Activated CD4-positive, CD25-positive, alpha-beta regulatory T cell treated with anti-CD3 and anti-CD28 coated beads, Interleukin-2, amount 50 U/mL, for 24 hours (primary cell): Measurements from ENCODE around the gene OR1E1.
A peak's percentile ranks its signal among the peaks of the same experiment; 100 is the strongest.
"Not testable (repeated sequence)": the region's sequence is repeated elsewhere in the genome, so short reads cannot be mapped to it uniquely, and the experiment has no call there.

Experiments
- ATAC-seq, 2 donors: fragments of 150-1000 bp; cut with Tn5 transposase; one replicate each; pipeline ENCODE4 v1.10.0; 2021; ENCODE audit warnings: mild to moderate bottlenecking in 1 of 2, moderate library complexity in 1 of 2

OR1E1 gene, protein sequence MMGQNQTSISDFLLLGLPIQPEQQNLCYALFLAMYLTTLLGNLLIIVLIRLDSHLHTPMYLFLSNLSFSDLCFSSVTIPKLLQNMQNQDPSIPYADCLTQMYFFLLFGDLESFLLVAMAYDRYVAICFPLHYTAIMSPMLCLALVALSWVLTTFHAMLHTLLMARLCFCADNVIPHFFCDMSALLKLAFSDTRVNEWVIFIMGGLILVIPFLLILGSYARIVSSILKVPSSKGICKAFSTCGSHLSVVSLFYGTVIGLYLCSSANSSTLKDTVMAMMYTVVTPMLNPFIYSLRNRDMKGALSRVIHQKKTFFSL

DNA sequence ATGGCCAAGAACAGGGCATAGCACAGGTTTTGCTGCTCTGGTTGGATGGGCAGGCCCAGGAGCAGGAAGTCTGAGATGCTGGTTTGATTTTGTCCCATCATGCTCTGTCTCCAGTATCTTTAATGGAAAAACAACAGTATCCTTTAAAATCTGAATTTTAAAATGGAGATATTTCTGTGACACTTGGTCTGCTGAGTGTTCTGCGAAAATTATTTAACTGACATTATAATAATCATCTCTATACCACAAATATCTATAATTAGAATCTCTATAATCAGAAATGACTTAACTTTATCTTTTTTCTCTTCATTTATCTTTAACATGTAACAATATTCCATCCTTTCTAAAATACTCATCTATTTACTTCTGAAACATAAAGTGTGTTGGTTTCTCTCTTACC lies at the start of gene OR1E1:
OR1E1 (minus strand) TSS at position 101 of the 400 bp plus-strand sequence; CDS start at position 101, 0 bp downstream.
- no peak for ATAC-seq

DNA sequence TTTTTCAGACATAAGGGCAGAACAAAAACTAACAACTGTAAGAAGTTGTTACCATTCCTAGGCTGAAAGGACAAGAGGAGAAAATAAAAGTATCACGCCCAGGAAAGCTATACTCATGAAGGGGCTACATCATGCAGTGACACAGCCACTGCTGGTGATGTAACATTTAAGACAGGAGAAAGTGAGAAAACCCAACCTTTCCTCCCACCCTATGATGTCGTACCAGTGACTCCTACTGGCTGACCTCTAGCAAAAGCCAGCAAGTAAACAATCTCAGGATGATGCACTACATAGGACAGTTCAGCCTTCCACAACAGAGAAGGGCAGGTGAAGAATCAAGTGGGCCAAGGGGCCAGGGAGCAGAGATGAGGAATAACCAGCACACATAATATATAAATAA lies 49.4 kb upstream of the OR1E1 start:
- no peak for ATAC-seq

DNA sequence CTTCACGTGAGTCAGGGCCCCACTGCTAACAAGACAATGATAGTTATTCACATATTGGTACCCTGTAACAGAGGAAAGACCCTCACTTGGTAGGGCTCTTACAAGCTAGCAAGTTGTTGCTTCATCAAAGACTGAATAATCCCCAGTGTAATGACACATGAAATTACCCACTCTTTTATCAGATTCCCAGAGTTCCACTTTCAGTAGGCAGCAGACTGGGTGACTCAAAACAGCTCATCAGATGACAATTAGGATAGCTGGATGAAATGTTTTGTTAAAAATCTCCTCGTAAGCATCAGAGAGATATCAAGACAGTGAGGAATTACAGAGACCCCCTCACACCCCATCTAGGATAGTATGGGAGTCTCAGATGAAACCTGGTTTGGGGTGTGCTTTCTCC lies 42.2 kb upstream of the OR1E1 start:
- ATAC-seq, result no peak

DNA sequence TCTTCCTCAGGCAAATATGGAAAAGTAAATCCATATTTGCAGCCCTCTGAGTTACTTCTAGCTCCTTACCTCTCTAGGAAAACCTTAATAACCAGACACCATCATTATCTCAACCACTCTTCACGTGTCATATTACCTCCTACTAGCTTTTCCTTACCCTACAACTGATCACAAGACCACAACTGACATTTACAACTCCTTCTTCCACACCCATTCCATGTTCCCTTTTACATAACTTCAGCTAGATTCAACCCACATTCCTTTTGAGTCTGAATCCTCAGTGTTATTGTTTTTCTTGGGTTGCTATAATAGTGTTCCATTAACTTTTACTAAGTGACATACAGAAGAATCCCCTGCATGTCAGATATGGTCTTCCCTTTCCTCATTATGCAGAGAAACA lies 40.2 kb upstream of the OR1E1 start:
- ATAC-seq, result no peak

DNA sequence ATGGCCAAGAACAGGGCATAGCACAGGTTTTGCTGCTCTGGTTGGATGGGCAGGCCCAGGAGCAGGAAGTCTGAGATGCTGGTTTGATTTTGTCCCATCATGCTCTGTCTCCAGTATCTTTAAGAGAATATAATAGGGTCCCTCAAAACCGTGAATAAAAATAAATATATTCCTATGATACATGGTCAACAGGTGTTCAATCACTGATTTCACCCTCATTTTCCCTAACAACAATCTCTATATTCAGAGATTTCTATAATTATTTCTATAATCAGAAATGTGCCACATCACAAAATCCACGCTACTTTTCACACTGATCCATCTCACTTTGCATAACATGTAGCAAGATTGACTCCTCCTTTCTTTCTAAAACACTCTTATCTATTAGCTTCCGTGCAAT lies 35.5 kb upstream of the OR1E1 start, which contains the start of gene OR1E2:
OR1E2 (minus strand) TSS at position 101 of the 400 bp plus-strand sequence; CDS start at position 101, 0 bp downstream.
- ATAC-seq, result no peak

DNA sequence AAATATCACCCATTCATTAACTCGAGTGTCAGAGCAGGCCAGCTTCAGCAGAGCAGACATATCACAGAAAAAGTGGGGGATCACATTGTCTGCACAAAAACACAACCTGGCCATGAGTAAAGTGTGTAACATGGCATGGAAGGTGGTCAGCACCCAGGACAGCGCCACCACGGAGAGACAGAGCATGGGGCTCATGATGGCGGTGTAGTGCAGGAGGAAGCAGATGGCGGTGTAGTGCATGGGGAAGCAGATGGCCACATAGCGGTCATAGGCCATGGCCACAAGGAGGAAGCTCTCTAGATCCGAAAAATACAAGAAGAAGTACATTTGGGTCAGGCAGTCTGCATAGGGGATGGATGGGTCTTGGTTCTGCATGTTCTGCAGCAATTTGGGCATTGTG lies 35.0 kb upstream of the OR1E1 start:
- ATAC-seq, result not testable (repeated sequence)

DNA sequence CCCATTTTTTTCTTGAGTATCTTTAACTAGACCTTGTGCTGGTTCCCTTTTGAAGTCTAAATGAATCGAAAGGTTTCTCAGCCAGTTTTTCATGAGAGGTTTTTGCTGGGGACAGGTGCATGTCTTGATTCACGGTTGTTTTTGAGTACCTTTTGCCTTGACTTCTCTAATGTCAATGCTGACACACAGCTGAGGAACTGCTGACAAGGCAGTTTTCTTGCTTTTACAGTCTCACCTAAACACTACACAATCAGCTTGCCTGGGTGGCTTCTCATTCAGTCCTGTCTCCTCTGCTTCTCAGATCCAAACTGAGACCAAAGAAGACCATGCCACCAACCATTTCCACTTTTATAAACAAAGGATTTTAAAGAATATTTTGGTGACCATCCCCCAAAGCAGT lies 20.0 kb upstream of the OR1E1 start:
- ATAC-seq, result no peak

DNA sequence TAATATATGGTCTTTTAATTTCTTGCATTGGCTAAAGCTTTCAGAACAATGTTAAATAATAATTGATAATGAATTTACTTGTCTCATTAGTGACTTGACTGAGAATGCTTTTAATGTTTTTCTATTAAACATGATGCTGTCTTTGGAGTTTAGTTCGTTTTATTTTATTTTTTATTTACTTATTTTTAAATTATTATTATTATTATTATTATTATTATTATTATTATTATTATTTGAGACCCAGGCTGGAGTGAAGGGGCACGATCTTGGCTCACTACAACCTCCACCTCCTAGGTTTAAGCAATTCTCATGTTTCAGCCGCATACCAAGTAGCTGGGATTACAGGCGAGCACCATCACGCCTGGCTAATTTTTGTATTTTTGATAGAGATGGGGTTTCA lies 17.4 kb upstream of the OR1E1 start:
- no peak for ATAC-seq

DNA sequence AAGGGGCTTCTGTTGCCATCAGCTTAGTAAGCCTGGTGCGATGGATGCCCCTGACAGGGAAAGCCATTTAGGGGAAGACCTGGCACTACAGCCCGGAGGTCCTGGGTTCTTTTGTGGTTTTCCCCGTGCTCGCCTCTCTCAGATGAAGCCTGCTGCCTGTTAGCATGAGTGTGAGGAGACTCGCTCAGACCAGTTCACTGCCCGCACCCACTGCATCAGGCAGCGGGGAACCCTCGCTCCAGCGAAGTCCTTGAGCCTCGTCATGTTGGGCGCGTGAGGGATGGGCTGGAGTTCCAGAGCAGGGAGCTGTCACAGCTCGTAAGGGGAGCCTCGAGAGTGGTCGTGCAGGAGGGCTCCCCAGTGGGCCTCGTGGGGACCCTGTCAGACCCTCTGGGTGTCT lies 14.0 kb upstream of the OR1E1 start:
- ATAC-seq, result not testable (repeated sequence)

DNA sequence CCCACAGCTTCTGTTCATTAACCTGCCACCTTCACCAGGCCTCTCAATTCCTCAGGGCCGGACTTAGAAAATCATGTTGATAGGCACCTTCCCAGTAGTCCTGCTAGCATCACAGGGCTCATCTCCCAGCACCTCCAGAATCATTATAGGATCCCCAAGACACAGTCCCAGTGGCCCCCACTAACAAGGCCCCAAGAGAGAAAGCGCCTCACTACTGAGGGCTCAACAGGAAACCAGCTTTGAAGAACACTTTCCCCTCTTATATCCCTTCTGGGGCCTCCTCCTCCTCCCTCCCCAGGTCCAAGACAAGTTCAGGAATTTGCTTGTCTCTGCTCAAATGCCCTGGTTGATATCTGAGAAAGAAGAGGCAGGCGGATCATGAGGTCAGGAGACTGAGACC lies 12.9 kb upstream of the OR1E1 start, which contains the start of gene OR3A3:
OR3A3 (plus strand) TSS at position 301 of the 400 bp plus-strand sequence.
- no peak for ATAC-seq

DNA sequence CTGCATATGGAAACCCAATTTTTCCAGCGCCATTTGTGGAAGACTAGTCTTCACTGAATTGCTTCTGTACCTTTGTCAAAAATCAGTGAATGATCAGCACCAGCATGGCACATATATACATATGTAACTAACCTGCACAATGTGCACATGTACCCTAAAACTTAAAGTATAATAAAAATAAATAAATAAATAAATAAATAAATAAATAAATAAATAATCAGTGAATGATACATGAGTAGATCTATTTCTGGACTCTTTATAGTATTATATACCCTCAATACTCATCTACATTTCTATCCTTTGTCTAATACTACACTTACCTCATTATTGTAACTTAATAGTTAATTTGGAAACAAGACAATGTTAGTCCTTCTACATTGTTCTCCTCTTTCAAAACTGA lies 5.6 kb upstream of the OR1E1 start:
- ATAC-seq, result not testable (repeated sequence)

DNA sequence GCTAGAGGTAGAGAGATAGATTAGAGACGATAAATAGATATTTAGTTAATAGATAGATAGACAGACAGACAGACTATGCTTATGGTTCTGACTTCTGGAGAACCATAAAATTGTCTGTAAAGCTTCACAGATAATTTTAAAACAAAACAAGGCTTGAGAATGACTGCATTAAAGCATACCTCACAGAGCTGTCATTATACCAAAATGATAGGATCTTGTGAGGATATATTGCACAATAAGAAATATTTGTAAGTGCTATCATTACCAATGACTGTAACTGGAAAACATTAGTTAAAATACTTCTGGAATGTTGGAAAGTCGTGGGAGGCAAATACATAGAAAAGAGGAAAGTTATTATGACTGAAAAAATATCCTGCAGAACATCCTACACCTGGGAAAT lies 3.6 kb upstream of the OR1E1 start:
- no peak for ATAC-seq

DNA sequence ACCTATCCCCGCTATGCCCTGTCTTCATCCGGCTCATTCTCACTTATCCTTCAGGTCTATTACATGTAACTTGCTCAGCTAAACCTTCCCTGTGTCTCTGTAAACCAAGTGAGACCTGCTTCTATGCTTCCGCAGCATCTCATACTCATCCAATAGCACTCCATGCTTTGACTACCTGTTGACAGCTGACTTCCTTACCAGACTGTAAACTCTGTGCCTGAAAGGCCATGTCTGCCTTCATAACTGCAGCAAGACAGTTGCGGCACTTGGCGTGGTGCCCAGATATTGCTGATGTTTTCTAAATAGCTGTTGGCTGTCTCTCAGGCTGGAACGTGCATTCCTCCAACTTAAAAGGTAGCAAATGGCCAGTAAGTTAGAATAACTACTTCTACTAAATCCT lies 1.8 kb upstream of the OR1E1 start:
- no peak for ATAC-seq

DNA sequence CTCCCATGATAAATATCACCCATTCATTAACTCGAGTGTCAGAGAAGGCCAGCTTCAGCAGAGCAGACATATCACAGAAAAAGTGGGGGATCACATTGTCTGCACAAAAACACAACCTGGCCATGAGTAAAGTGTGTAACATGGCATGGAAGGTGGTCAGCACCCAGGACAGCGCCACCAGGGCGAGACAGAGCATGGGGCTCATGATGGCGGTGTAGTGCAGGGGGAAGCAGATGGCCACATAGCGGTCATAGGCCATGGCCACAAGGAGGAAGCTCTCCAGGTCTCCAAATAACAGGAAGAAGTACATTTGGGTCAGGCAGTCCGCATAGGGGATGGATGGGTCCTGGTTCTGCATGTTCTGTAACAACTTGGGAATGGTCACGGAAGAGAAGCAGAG lies 409 bp downstream of the OR1E1 start:
- not testable (repeated sequence) for ATAC-seq

DNA sequence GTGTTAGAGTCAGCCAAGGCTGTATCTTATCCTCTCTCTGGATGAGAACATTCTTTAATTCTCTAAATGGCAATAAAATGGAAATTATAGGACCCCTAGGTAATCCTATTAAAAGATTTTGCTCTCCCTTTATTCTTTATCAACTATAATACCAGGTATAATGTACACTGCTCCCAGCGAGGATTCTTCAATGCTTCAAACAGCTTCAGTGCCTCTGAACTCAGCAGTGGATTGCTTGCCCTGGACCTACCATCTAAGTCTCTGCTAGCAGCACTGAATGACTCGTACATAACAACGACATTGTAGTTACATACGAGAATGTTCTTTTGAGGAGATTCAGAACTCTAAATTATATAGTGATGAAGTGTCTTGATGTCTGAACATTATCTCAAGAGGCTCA lies 8.4 kb downstream of the OR1E1 start:
- no peak for ATAC-seq

DNA sequence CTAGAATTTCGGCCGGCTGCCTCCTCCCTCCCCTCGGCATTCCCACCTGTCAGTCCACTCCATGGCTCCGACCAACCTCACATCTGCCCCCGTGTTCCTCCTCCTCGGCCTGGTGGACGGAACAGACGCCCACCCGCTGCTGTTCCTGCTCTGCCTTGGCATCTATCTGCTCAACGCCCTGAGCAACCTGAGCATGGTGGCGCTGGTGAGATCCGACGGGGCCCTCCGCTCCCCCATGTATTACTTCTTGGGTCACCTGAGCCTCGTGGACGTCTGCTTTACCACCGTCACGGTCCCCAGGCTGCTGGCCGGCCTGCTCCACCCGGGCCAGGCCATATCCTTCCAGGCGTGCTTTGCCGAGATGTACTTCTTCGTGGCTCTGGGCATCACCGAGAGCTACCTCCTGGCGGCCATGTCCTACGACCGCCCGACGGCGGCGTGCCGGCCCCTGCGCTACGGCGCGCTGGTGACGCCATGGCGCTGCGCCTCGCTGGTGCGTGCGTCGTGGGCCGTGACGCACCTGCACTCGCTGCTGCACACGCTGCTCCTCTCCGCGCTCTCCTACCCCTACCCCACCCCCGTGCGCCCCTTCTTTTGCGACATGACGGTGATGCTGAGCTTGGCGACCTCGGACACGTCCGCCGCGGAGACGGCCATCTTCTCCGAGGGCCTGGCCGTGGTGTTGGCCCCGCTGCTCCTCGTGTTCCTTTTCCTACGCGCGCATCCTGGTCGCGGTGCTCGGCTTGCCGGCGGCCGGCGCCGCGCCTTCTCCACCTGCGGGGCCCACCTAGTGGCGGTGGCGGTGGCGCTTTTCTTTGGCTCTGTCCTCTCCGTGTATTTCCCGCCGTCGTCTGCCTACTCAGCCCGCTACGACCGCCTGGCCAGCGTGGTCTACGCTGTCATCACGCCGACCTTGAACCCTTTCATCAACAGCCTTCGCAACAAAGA lies 12.1 kb downstream of the OR1E1 start, which contains the start of gene OR3A2:
OR3A2 (minus strand) TSS at position 440 of the 948 bp plus-strand sequence.
- peak; percentile 75 to 96 for ATAC-seq

DNA sequence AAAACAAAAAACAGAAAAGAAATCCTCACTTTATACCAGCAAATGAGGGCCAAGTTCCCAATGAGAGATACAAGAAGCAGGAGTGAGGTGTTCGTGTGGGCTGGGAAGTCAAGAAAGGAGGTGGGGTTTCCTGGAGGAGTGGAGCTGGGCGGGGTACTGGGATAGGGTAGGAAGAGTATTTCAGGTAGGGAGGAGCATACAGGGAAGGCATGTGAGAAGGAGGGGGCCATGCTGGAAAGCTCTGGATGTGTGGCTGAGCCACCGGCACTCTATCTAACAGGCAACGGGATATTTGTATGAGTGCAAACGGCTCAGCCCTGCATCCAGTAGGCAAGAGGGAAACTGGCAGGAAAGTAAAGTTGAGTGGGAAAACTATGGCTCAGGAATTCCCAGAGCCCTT lies 16.3 kb downstream of the OR1E1 start:
- no peak for ATAC-seq

DNA sequence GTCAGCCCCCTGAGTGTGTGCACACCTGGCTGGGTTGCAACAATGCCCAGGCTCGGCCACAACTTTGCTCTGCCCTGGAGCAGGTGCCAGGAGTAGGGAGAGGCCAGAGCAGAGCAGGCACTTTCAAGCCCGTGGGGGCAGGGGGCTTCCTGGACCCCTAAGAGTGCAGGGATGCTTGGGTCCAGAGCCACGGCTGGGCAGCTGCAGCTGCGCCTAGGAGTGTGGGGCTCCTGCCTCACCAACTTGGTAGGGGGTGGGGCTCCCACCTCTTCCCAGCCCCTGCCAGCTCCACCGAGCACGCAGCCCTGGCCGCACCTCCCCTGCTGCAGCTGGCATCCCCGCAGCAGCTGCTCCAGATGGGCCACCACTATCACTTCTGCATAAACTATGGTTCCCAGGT lies 19.9 kb downstream of the OR1E1 start:
- no peak for ATAC-seq

DNA sequence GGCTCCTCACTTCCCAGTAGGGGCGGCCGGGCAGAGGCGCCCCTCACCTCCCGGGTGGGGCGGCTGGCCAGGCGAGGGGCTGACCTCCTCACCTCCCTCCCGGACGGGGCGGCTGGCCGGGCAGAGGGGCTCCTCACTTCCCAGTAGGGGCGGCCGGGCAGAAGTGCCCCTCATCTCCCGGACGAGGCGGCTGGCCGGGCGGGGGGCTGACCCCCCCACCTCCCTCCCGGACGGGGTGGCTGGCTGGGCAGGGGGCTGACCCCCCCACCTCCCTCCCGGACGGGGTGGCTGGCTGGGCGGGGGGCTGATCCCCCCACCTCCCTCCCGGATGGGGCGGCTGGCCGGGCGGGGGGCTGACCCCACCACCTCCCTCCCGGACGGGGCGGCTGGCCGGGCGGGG lies 27.0 kb downstream of the OR1E1 start:
- not testable (repeated sequence) for ATAC-seq
